ENCODE data around the gene IL20RB.

The IL20RB gene

GRCh38 chr3:136920904-136921611 is 36.7 kb upstream of the IL20RB start:
- no peak overlapping the region for H3K4me3 ChIP-seq
- peaks cover 15% of the 10 kb centered on the region for H3K36me3 ChIP-seq (ENCODE audit: insufficient read depth, low read length)
- H3K9me3 ChIP-seq (ENCODE audit: low read depth, low read length) = peaks cover 10% of the 10 kb centered on the region; the same call in 1 of the 2 replicates
- DNase-seq (ENCODE audit: low read depth, low spot score) = no peak
- H3K9ac ChIP-seq (ENCODE audit: insufficient read length) = no peak overlapping the region
- TF ChIP-seq FOXP2 (optimal IDR thresholded peaks at IDR 0.05; ENCODE audit: control extremely low read depth, extremely low read length, insufficient read depth) (no peak), POLR2AphosphoS5 (IDR thresholded peaks at IDR 0.05; ENCODE audit: borderline replicate concordance, low read depth, low read length) (no peak), EZH2 (IDR thresholded peaks at IDR 0.05) (no peak)
- H3K27ac ChIP-seq = no peak overlapping the region

GRCh38 chr3:136925425-136926190 is 32.2 kb upstream of the IL20RB start:
- Histone ChIP-seq H3K9ac (ENCODE audit: insufficient read length) (no peak overlapping the region), H3K36me3 (ENCODE audit: insufficient read depth, low read length) (peaks cover 21% of the 10 kb centered on the region), H3K4me3 (peak overlapping the region; percentile 43), H3K27ac (peak overlapping the region; percentile 51), H3K9me3 (ENCODE audit: low read depth, low read length) (peaks cover 6% of the 10 kb centered on the region; the same call in 1 of the 2 replicates)
- peak; percentile 86 for DNase-seq (ENCODE audit: low read depth, low spot score)
- no peak for TF ChIP-seq EZH2 (IDR thresholded peaks at IDR 0.05)
- TF ChIP-seq POLR2AphosphoS5 (IDR thresholded peaks at IDR 0.05; ENCODE audit: borderline replicate concordance, low read depth, low read length) = peak; percentile 49; the same call in 1 of the 2 replicates

GRCh38 chr3:136928240-136928639 is 29.5 kb upstream of the IL20RB start:
- H3K36me3 ChIP-seq (ENCODE audit: insufficient read depth, low read length) = peaks cover 16% of the 10 kb centered on the region
- H3K27ac ChIP-seq = no peak overlapping the region
- no peak for TF ChIP-seq EZH2 (IDR thresholded peaks at IDR 0.05)
- TF ChIP-seq POLR2AphosphoS5 (IDR thresholded peaks at IDR 0.05; ENCODE audit: borderline replicate concordance, low read depth, low read length) = no peak
- TF ChIP-seq FOXP2 (optimal IDR thresholded peaks at IDR 0.05; ENCODE audit: control extremely low read depth, extremely low read length, insufficient read depth) = no peak
- no peaks in the 10 kb centered on the region for H3K9me3 ChIP-seq (ENCODE audit: low read depth, low read length)
- H3K9ac ChIP-seq (ENCODE audit: insufficient read length) = no peak overlapping the region
- DNase-seq (ENCODE audit: low read depth, low spot score) = no peak
- H3K4me3 ChIP-seq = no peak overlapping the region

DNA sequence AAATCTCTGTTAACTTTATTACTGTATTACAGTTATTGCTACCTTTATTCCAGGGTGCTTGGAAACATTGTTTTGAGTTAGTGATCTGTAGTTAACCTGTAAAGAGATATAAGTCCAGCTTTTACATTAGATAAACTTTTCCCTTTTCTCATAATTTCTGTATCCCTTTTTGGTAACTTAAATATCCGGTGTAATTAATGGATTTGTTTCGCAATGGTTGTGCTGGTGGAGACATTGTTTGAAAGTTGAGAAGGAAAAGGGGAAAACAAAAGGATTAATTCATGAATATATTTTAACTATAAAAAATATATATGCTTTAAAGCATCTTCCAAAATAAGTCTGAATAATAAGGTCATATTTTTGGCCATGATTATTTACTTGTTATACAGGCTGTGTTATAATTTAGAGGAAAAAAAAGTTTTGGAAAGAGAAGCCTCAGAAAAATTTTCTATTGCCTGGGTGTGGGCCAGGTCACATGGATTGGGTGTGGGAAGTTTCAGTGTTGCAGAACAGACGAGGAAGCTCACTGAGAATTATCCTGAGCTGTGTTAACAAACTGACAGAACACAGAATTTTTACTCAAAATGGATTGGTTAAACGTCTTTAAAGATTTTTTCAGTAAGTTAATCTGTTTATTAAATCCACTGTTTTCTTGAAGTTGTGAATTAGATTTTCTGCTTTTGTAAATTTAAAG is 27.7 kb upstream of the IL20RB start:
- H3K4me3 ChIP-seq = no peak overlapping the region
- peaks cover 19% of the 10 kb centered on the region for H3K36me3 ChIP-seq (ENCODE audit: insufficient read depth, low read length)
- TF ChIP-seq FOXP2 (optimal IDR thresholded peaks at IDR 0.05; ENCODE audit: control extremely low read depth, extremely low read length, insufficient read depth) (no peak), POLR2AphosphoS5 (IDR thresholded peaks at IDR 0.05; ENCODE audit: borderline replicate concordance, low read depth, low read length) (no peak), EZH2 (IDR thresholded peaks at IDR 0.05) (no peak)
- no peak overlapping the region; the same call in 1 of the 2 replicates for H3K27ac ChIP-seq
- H3K9ac ChIP-seq (ENCODE audit: insufficient read length) = no peak overlapping the region
- H3K9me3 ChIP-seq (ENCODE audit: low read depth, low read length) = no peaks in the 10 kb centered on the region
- DNase-seq (ENCODE audit: low read depth, low spot score) = no peak

- H3K27ac ChIP-seq = no peak overlapping the region
- H3K9ac ChIP-seq (ENCODE audit: insufficient read length) = no peak overlapping the region
These were observed 26.2 kb upstream of the IL20RB start for GRCh38 chr3:136931606-136932005.

GRCh38 chr3:136932523-136932922 is 25.3 kb upstream of the IL20RB start:
- Histone ChIP-seq H3K9ac (ENCODE audit: insufficient read length) (no peak overlapping the region), H3K9me3 (ENCODE audit: low read depth, low read length) (peaks cover 9% of the 10 kb centered on the region), H3K36me3 (ENCODE audit: insufficient read depth, low read length) (peaks cover 42% of the 10 kb centered on the region), H3K27ac (no peak overlapping the region), H3K4me3 (no peak overlapping the region)
- TF ChIP-seq FOXP2 (optimal IDR thresholded peaks at IDR 0.05; ENCODE audit: control extremely low read depth, extremely low read length, insufficient read depth) (no peak), EZH2 (IDR thresholded peaks at IDR 0.05) (no peak), POLR2AphosphoS5 (IDR thresholded peaks at IDR 0.05; ENCODE audit: borderline replicate concordance, low read depth, low read length) (no peak)
- no peak for DNase-seq (ENCODE audit: low read depth, low spot score)

More at GRCh38 chr3:136931606-136932005, 26.2 kb upstream of the IL20RB start:
- Histone ChIP-seq H3K36me3 (ENCODE audit: insufficient read depth, low read length) (peaks cover 33% of the 10 kb centered on the region), H3K4me3 (no peak overlapping the region), H3K9me3 (ENCODE audit: low read depth, low read length) (peaks cover 4% of the 10 kb centered on the region; the same call in 1 of the 2 replicates)
- no peak for DNase-seq (ENCODE audit: low read depth, low spot score)
- TF ChIP-seq POLR2AphosphoS5 (IDR thresholded peaks at IDR 0.05; ENCODE audit: borderline replicate concordance, low read depth, low read length) (no peak), FOXP2 (optimal IDR thresholded peaks at IDR 0.05; ENCODE audit: control extremely low read depth, extremely low read length, insufficient read depth) (no peak), EZH2 (IDR thresholded peaks at IDR 0.05) (no peak)

DNA sequence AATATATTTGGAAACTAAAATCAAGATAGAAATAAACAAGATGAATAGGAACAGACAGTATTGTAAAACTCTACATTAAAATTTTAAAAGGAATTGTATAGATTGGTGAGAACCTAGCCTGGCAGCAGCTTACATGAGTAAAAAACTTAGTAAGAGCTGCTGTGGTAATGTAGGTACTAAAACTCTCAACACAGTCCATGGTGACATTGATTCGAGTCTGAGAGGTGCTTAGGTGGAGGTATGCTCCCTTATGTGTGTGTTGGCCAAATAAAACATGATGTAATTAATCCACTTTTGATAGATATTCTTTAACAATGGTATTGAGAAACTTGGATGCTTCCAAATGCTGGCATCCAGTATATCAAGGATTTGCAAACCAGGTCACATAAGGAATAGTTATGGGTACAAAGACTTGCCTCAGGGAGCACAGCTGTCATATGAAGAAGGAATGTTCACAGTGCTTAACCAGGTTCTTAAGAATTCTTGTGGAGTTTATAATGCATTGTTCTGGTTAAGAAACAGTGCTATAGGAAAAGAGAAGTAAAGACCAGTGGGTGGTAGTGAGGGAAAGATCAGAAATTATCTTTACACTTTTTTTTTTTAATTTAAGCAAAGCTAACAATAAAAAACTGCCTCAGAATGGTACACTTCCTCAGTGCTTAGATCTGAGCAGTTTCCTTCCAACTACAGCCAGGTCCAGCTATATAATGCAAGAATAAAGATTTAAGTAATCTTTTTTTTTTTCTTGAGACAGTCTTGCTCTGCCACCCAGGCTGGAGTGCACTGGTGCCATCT is 24.6 kb upstream of the IL20RB start:
- Histone ChIP-seq H3K9me3 (ENCODE audit: low read depth, low read length) (peaks cover 9% of the 10 kb centered on the region), H3K27ac (no peak overlapping the region), H3K9ac (ENCODE audit: insufficient read length) (no peak overlapping the region), H3K36me3 (ENCODE audit: insufficient read depth, low read length) (peaks cover 43% of the 10 kb centered on the region), H3K4me3 (no peak overlapping the region)
- TF ChIP-seq FOXP2 (optimal IDR thresholded peaks at IDR 0.05; ENCODE audit: control extremely low read depth, extremely low read length, insufficient read depth) = no peak
- TF ChIP-seq POLR2AphosphoS5 (IDR thresholded peaks at IDR 0.05; ENCODE audit: borderline replicate concordance, low read depth, low read length) = no peak
- TF ChIP-seq EZH2 (IDR thresholded peaks at IDR 0.05) = no peak
- no peak for DNase-seq (ENCODE audit: low read depth, low spot score)
